NOMO-1 (cell line): ENCODE data around the gene XRN1.
A peak's percentile ranks its signal among the peaks of the same experiment; 100 is the strongest.
"Not testable (repeated sequence)": the region's sequence is repeated elsewhere in the genome, so short reads cannot be mapped to it uniquely, and the experiment has no call there.

ENCODE experiments used
- DNase-seq, 2 experiments: peaks; one replicate each; lab custom pipeline; 2025; ENCODE audit not compliant: unreplicated experiment in 2 of 2; lab: John Stamatoyannopoulos, UW

The XRN1 gene

GRCh38 chr3:142447852-142448823, at the start of gene XRN1:
Gene XRN1 (minus strand): TSS chr3:142448037. CDS start chr3:142447944, 93 bp downstream.
- DNase-seq: peak; percentile 89 to 97

- no peak for DNase-seq
These were observed 47.3 kb upstream of the XRN1 start for GRCh38 chr3:142495103-142495502.

- DNase-seq: no peak
These were observed 44.3 kb upstream of the XRN1 start for GRCh38 chr3:142492184-142492583.

GRCh38 chr3:142489572-142490323, 41.9 kb upstream of the XRN1 start:
- DNase-seq: no peak

- no peak for DNase-seq
These were observed 37.1 kb upstream of the XRN1 start for GRCh38 chr3:142484912-142485435.

- DNase-seq: no peak
These were observed 33.4 kb upstream of the XRN1 start for GRCh38 chr3:142481196-142481595.

- no peak for DNase-seq
These were observed 23.0 kb upstream of the XRN1 start for GRCh38 chr3:142470826-142471225.

- no peak for DNase-seq
These were observed 20.6 kb upstream of the XRN1 start for GRCh38 chr3:142468456-142468855.

- no peak for DNase-seq
These were observed 19.9 kb upstream of the XRN1 start for GRCh38 chr3:142467768-142468167.

GRCh38 chr3:142460689-142461088, 12.9 kb upstream of the XRN1 start:
- DNase-seq: no peak

GRCh38 chr3:142459929-142460328, 12.1 kb upstream of the XRN1 start:
- DNase-seq: peak in 1 of 2 experiments; percentile 32

- DNase-seq: no peak
These were observed 11.3 kb upstream of the XRN1 start for GRCh38 chr3:142459096-142459495.

- DNase-seq: no peak
These were observed 3.0 kb upstream of the XRN1 start for GRCh38 chr3:142450881-142451280.

GRCh38 chr3:142450189-142450588, 2.4 kb upstream of the XRN1 start:
- no peak for DNase-seq

- peak; percentile 45 to 66 for DNase-seq
These were observed 461 bp downstream of the XRN1 start for GRCh38 chr3:142447301-142447851.

GRCh38 chr3:142445816-142446254, 2.0 kb downstream of the XRN1 start:
- DNase-seq: peak; percentile 23 to 70

- no peak for DNase-seq
These were observed 3.5 kb downstream of the XRN1 start for GRCh38 chr3:142444343-142444742.

GRCh38 chr3:142443060-142443459, 4.8 kb downstream of the XRN1 start:
- not testable (repeated sequence) for DNase-seq

GRCh38 chr3:142439499-142440220, 8.2 kb downstream of the XRN1 start:
- DNase-seq: not testable (repeated sequence)

- not testable (repeated sequence) for DNase-seq
These were observed 9.7 kb downstream of the XRN1 start for GRCh38 chr3:142438096-142438495.
